Measurements from ENCODE around the gene ANTXRL. TPM values are rescaled to one million over a fixed set of nuclear protein-coding genes. Genes with fewer than 3 reads are reported as not detected.

Gene ANTXRL
- polyA plus RNA-seq, 1 of the 3 experiments (the other 2 are of a cell fraction) = not detected

DNA sequence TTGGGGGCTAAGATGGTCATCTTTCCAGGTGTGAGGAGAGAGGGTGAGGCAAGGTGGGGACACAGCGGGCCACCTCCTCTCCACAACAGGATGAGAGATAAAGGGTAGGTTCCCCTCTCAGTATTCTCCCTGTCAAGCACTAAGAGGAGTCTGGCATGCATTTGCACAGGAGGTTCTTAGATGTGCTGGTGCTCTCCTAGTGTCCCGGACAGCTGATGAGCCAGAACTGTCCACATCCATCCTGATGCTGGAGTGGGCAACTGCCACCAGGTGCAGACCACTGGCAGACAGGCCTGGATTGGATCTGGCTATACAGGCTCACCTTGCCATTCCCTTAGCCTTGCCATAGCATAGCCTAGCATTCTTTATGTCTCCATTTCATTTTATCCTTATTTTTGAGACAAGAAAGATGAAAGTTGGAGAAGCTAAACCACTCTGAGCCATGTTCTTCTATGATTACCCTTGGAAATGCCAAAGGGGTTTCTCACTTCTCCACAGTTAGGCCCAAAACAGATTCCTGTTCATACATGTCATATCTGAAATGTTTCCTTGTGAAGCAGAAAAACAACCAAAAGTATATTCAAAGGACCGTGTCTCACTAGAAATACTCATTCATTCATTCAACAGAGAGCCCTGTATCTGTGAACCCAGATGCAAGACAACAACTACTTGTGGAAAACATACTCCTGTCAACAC is 48.8 kb upstream of the ANTXRL start:
- TF ChIP-seq RXRA (IDR thresholded peaks at IDR 0.05; ENCODE audit: borderline replicate concordance, low read depth) (no peak), EP300 (IDR thresholded peaks at IDR 0.05; ENCODE audit: borderline replicate concordance in 1 of 2, low read depth in 1 of 2, low read length in 1 of 2) (no peak), FOSL2 (IDR thresholded peaks at IDR 0.05; ENCODE audit: borderline replicate concordance, low read depth) (no peak), MEF2A (IDR thresholded peaks at IDR 0.05; ENCODE audit: borderline replicate concordance, low read depth) (no peak), JUND (IDR thresholded peaks at IDR 0.05) (no peak), EZH2phosphoT487 (IDR thresholded peaks at IDR 0.05; ENCODE audit: borderline replicate concordance, low read depth) (no peak), ELF1 (IDR thresholded peaks at IDR 0.05) (no peak), MXI1 (IDR thresholded peaks at IDR 0.05; ENCODE audit: low read depth, low read length) (no peak), GATA2 (CRISPR knock-in tag; IDR thresholded peaks at IDR 0.05) (no peak), FOXJ3 (CRISPR knock-in tag; IDR thresholded peaks at IDR 0.05) (no peak), POLR2AphosphoS5 (IDR thresholded peaks at IDR 0.05; ENCODE audit: low read depth, low read length) (no peak), NFIC (IDR thresholded peaks at IDR 0.05; ENCODE audit: borderline replicate concordance) (no peak), FOXM1 (IDR thresholded peaks at IDR 0.05; ENCODE audit: low read depth) (no peak), TAF1 (IDR thresholded peaks at IDR 0.05; ENCODE audit: borderline replicate concordance, low read depth, low read length) (no peak), USF1 (IDR thresholded peaks at IDR 0.05; ENCODE audit: borderline replicate concordance, low read depth) (no peak), RCOR1 (IDR thresholded peaks at IDR 0.05; ENCODE audit: low read length) (no peak)
- TF ChIP-seq, protein P1, sequence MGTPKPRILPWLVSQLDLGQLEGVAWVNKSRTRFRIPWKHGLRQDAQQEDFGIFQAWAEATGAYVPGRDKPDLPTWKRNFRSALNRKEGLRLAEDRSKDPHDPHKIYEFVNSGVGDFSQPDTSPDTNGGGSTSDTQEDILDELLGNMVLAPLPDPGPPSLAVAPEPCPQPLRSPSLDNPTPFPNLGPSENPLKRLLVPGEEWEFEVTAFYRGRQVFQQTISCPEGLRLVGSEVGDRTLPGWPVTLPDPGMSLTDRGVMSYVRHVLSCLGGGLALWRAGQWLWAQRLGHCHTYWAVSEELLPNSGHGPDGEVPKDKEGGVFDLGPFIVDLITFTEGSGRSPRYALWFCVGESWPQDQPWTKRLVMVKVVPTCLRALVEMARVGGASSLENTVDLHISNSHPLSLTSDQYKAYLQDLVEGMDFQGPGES (IDR thresholded peaks at IDR 0.05; ENCODE audit: low read depth, low read length) = no peak
- TF ChIP-seq, protein P2, sequence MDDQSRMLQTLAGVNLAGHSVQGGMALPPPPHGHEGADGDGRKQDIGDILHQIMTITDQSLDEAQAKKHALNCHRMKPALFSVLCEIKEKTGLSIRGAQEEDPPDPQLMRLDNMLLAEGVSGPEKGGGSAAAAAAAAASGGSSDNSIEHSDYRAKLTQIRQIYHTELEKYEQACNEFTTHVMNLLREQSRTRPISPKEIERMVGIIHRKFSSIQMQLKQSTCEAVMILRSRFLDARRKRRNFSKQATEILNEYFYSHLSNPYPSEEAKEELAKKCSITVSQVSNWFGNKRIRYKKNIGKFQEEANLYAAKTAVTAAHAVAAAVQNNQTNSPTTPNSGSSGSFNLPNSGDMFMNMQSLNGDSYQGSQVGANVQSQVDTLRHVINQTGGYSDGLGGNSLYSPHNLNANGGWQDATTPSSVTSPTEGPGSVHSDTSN (IDR thresholded peaks at IDR 0.05) = no peak
- TF ChIP-seq, protein P3, sequence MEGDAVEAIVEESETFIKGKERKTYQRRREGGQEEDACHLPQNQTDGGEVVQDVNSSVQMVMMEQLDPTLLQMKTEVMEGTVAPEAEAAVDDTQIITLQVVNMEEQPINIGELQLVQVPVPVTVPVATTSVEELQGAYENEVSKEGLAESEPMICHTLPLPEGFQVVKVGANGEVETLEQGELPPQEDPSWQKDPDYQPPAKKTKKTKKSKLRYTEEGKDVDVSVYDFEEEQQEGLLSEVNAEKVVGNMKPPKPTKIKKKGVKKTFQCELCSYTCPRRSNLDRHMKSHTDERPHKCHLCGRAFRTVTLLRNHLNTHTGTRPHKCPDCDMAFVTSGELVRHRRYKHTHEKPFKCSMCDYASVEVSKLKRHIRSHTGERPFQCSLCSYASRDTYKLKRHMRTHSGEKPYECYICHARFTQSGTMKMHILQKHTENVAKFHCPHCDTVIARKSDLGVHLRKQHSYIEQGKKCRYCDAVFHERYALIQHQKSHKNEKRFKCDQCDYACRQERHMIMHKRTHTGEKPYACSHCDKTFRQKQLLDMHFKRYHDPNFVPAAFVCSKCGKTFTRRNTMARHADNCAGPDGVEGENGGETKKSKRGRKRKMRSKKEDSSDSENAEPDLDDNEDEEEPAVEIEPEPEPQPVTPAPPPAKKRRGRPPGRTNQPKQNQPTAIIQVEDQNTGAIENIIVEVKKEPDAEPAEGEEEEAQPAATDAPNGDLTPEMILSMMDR (IDR thresholded peaks at IDR 0.05) = no peak
- Histone ChIP-seq H3K4me1 (ENCODE audit: control insufficient read depth in 1 of 2, insufficient read depth in 2 of 2, low read depth in 1 of 2, low read length in 1 of 2) (peaks cover 0 to 10% of the 10 kb centered on the region in 2 experiments; a peak in 1 of 4 replicates), H3K4me2 (no peak overlapping the region), H4K20me1 (ENCODE audit: insufficient read depth) (no peaks in the 10 kb centered on the region), H3K4me3 (ENCODE audit: low read depth in 2 of 2, low read length in 1 of 2) (no peak overlapping the region), H3K79me2 (ENCODE audit: insufficient read depth) (no peaks in the 10 kb centered on the region), H3K9me3 (no peaks in the 10 kb centered on the region), H2AFZ (ENCODE audit: low read depth) (no peak overlapping the region), H3K27me3 (ENCODE audit: insufficient read depth) (no peaks in the 10 kb centered on the region), H3K9ac (no peak overlapping the region), H3K27ac (ENCODE audit: low read depth in 2 of 2, low read length in 1 of 2) (no peak overlapping the region), H3K9me2 (no peaks in the 10 kb centered on the region), H3K36me3 (replicated peaks in 1 of 2; ENCODE audit: control insufficient read depth in 1 of 2, insufficient read depth in 2 of 2, low read length in 1 of 2) (no peaks in the 10 kb centered on the region), H3F3A (replicated peaks; ENCODE audit: insufficient read depth) (no peaks in the 10 kb centered on the region)
- POLR2A ChIA-PET = no interaction called here
- CTCF ChIA-PET = interaction anchor here (0.6 to 3.6 kb wide), 4 partner anchors 9 to 319 kb away, joined by 3 to 28 read pairs (median 6); no protein-coding TSS in a partner anchor
- no peak for DNase-seq
- 34% methylated on average over 3 of the region's 3 CpGs for WGBS (ENCODE audit: low lambda C conversion rate)
